NCI-H460 (cell line): Measurements from ENCODE around the gene DIS3L2. TPM values are rescaled to one million over a fixed set of nuclear protein-coding genes. Genes with fewer than 3 reads are reported as not detected.

ENCODE experiments used
- DNase-seq: peaks from one replicate; pipeline ENCODE4 v3.0.0-alpha.2; 2016; ENCODE audit warnings: low read depth; ENCODE audit errors: extremely low read depth
- total RNA-seq: library from RNA; depleted of rRNA; stranded (reverse); fragments of >200 nt; shearing (Covaris generic); gene quantifications from 2 replicates; pipeline ENCODE4 v1.2.3, GENCODE V29; 2014

DIS3L2 gene
- total RNA-seq, 1 experiment from 2014 or later, result 26.0 TPM

DNA sequence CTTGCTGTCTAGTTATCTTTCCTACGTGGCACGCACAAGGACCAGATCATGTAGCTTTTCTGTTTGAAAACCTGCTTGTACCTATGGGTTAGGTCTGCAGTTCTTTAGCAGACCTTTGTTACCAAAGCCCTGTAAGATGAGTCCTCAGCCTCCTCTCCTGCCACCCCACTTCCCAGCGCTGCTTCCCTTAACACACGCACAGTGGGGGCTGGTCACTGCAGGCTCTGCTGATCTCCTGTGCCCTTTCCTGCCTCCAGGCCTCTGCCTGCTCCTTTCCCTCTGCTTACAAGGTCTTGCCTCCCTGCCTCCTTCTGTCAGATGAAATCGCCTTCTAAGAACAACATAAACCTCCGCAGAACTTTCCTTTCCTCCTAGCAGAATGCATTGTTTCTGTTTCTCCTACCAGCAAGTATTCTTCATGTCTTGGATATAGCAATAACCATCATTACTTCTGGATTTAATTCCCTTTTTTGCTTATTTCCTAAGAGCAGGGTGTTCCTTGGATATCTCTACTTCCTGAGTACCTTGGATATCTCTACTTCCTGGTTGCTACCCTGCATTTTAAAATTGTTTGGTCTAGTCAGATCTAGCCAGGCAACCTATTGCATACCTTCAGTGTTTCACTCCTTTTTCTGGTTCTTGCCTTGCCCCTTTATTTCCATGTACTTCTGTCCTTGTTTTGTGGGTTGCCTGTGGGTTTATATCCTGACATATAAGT lies 257.4 kb downstream of the DIS3L2 start:
- no peak for DNase-seq

DNA sequence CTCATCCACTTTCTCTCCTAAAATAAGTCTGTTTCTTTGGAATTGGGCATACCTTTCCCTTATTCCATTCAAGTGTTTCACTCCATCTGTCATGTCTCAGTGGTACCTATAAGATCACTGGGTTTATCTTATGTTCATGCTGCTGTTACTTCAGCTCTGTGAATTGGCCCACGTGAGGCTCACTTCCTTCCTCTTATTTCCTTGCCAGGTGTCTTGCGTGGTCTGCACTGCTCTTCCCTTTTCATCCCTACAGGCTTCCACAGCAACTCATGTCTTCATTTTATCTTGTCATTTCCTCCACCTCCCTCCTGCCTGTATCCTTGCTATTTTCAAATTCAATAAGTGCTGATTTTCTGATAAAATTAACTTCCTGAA lies 258.0 kb downstream of the DIS3L2 start:
- DNase-seq, result no peak

GRCh38 chr2:232219932-232220331 lies 258.4 kb downstream of the DIS3L2 start:
- DNase-seq, result no peak

GRCh38 chr2:232225429-232225828 lies 263.9 kb downstream of the DIS3L2 start:
- DNase-seq, result no peak

GRCh38 chr2:232225895-232226294 lies 264.4 kb downstream of the DIS3L2 start:
- no peak for DNase-seq

DNA sequence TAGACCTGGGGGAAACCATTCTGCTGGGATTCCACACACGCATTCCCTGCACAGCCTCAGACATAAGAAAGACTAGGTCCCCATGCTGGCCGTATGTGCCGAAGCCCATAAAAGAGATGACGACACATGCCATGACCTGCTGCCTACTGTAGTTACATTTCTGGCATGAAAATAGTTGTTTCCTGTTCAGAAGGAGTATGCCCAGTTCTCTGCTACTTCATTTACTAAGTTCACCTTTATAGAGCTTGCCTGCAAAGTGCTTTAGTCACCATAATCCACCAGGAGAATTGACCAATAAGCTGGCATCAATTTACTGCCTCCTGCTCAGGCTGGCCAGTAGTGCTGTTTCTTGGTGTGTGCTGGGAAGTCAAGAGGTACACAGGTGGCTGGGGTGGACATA lies 266.8 kb downstream of the DIS3L2 start:
- DNase-seq, result no peak

- DNase-seq, result no peak
These were observed 267.7 kb downstream of the DIS3L2 start for GRCh38 chr2:232228971-232229894.

DNA sequence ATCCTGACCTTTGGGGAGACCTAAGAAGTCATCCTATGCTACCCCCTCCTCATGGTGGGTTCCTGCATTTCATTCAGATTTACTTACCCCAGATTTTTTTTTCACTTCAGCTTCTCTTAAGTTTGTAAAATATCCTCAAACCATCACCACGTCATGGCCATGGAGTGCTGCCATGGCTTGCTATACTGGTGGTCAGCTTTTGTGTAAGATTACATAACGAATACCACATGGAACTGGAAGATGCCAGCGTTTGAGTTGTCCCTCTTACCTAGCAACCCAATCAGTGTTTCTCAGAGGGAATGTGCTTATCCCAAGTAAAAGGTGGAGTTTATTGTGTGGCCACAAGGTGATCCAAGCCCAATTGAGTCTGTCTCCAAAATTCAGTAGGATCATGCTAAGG lies 268.4 kb downstream of the DIS3L2 start:
- no peak for DNase-seq

GRCh38 chr2:232230560-232230959 lies 269.0 kb downstream of the DIS3L2 start:
- DNase-seq, result peak; percentile 5

DNA sequence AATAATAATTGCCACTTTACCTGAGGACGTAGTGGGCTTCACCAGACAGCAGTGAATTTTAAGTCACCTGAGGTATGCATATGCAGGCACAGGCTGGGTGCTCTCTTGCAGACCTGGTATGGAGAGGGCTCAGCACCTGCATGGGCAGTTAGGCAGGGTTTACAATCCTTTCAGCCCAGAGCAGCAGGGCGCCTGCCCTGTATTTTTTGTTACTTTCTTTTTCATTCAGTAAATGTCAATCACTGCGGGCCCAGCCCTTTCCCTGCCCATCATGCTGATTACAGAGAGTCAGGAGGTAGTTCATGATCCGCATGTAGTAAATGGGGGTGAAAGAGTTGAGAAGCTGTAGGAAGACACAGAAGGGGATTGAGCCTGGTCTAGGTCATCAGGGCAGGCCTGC lies 270.0 kb downstream of the DIS3L2 start:
- DNase-seq, result no peak

GRCh38 chr2:232232915-232233314 lies 271.4 kb downstream of the DIS3L2 start:
- no peak for DNase-seq

DNA sequence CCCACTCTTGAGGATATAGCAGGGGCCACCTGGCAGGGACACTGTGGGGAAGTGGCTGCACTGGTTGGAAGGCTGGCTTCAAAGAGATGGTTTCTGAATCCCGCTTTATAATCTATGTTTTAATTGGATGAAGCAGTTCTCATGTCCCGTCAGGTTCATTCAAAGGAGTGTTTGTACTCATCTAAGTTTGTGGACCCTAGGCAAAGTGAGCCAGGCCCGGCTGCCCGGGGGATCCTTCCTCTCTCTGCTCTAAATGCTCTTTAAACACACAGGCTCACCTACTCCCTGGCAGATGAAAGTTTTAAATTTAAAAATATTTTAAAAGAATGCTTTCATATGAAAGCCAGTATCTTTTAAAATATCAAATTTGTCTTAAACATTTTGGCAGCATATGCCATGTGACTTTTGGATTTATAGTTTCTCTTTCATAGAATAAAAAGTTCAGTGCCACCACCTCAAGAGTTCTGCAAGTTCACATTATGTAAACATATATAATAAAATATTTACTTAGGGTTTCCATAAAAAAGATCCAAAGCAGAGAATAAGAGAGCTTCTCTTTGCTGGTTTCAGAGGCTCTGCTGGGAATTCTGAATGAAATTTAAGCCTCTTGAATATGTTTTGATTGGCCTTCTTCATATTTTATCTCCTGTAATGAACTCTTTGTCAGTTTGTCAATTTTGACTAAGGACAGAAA lies 273.6 kb downstream of the DIS3L2 start:
- DNase-seq, result no peak

DNA sequence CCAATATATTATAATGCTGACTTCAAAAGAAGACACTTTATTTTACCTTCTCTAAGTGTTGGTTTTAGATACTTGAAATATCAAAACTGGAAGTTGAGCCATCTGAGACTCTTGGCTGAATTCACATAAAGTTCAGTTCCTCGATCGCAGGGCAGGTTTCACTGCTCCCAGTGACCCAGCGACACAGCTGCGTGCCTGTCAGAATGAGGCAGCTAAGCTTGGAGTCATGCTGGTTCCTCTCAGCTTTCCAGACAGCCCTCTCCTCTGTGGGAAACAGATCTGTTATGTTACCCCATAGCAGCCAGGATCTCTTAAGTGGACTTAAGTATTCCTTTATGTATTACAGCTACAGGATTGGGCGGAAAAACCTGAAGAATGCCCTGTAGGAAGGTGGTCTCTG lies 274.2 kb downstream of the DIS3L2 start:
- no peak for DNase-seq

GRCh38 chr2:232236200-232236599 lies 274.7 kb downstream of the DIS3L2 start:
- DNase-seq, result no peak

- no peak for DNase-seq
These were observed 276.0 kb downstream of the DIS3L2 start for GRCh38 chr2:232237464-232237863.

GRCh38 chr2:232238108-232238507 lies 276.6 kb downstream of the DIS3L2 start:
- no peak for DNase-seq

- DNase-seq, result no peak
These were observed 277.1 kb downstream of the DIS3L2 start for GRCh38 chr2:232238596-232238995.

GRCh38 chr2:232239951-232240681 lies 278.6 kb downstream of the DIS3L2 start:
- no peak for DNase-seq

DNA sequence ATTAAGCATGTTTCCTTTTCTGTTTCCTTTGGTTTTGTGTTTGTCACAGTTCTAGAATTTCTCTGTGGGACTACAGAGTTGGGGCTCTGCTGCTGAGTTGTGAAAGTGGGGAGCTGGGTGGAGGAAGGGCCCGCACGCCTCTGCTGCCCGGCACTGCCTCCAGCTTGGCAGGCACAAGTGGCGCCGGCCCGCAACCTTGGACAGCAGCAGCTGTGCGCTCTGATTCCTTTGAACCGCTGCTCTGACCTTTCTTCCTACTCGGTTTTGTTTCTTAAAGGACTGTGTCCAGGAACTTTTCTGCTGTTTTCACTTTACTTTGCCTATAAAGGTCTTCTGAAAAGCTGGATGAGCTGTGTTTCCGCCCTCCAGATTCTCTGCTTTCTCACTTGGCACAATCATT lies 279.4 kb downstream of the DIS3L2 start:
- no peak for DNase-seq

GRCh38 chr2:232242316-232242715 lies 280.8 kb downstream of the DIS3L2 start:
- DNase-seq, result no peak

- no peak for DNase-seq
These were observed 283.6 kb downstream of the DIS3L2 start for GRCh38 chr2:232245111-232245510.
